ENCODE results near the gene SRF.
A peak's percentile ranks its signal among the peaks of the same experiment; 100 is the strongest.

The SRF gene

GRCh38 chr6:43171707-43172103 lies 636 bp downstream of the SRF start:
- Histone ChIP-seq H3K4me3 (IDR thresholded peaks at IDR 0.05; ENCODE audit: insufficient read depth, low read depth, low read length) (no peak overlapping the region), H4K20me1 (ENCODE audit: insufficient read depth) (peaks cover 6% of the 10 kb centered on the region; the same call in 1 of the 2 replicates), H3K27ac (peak overlapping the region; percentile 52), H3K27me3 (ENCODE audit: insufficient read depth, low read depth) (no peaks in the 10 kb centered on the region), H3K79me2 (ENCODE audit: insufficient read depth, low read depth) (peaks cover 27% of the 10 kb centered on the region; the same call in 1 of the 2 replicates), H3K9ac (peak overlapping the region; percentile 81), H2AFZ (ENCODE audit: low read depth) (peak overlapping the region; percentile 94; the same call in 1 of the 2 replicates), H3K36me3 (ENCODE audit: insufficient read depth) (no peaks in the 10 kb centered on the region), H3K4me2 (peak overlapping the region; percentile 84), H3K4me1 (ENCODE audit: low read depth, poor library complexity, severe bottlenecking) (peaks cover 34% of the 10 kb centered on the region)
- TF ChIP-seq CTCF (conservative IDR thresholded peaks at IDR 0.05; ENCODE audit: low read depth, low read length): no peak

GRCh38 chr6:43172104-43173007 lies 1.3 kb downstream of the SRF start:
- no peak for TF ChIP-seq CTCF (conservative IDR thresholded peaks at IDR 0.05; ENCODE audit: low read depth, low read length)
- Histone ChIP-seq H3K4me1 (ENCODE audit: low read depth, poor library complexity, severe bottlenecking) (peaks cover 34% of the 10 kb centered on the region), H3K27ac (peak overlapping the region; percentile 52; the same call in 1 of the 2 replicates), H3K79me2 (ENCODE audit: insufficient read depth, low read depth) (peaks cover 27% of the 10 kb centered on the region; the same call in 1 of the 2 replicates), H3K4me2 (peak overlapping the region; percentile 84), H2AFZ (ENCODE audit: low read depth) (peak overlapping the region; percentile 94; the same call in 1 of the 2 replicates), H3K9ac (peak overlapping the region; percentile 81), H3K4me3 (IDR thresholded peaks at IDR 0.05; ENCODE audit: insufficient read depth, low read depth, low read length) (no peak overlapping the region), H4K20me1 (ENCODE audit: insufficient read depth) (peaks cover 6% of the 10 kb centered on the region; the same call in 1 of the 2 replicates), H3K36me3 (ENCODE audit: insufficient read depth) (no peaks in the 10 kb centered on the region), H3K27me3 (ENCODE audit: insufficient read depth, low read depth) (no peaks in the 10 kb centered on the region)

DNA sequence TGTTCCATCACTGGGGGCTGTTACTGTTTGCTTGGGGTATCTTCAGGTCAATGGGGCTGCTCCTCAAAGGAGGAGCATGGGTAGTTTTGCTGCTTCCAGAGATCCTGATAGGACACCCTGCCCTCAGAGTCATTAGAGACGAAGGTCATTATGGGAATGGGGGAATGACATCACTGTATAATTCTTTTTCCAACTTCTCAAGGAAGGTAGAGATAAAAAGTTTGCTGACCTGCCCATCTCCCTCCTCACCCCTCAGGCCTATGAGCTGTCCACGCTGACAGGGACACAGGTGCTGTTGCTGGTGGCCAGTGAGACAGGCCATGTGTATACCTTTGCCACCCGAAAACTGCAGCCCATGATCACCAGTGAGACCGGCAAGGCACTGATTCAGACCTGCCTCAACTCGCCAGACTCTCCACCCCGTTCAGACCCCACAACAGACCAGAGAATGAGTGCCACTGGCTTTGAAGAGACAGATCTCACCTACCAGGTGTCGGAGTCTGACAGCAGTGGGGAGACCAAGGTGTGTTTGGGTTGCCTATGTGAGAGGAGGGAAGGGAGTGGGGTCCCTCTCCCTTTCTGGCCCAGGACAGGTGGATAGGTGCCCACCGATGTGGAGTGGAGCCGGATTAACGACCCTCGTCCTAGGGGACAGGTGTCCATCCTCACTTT lies 2.7 kb downstream of the SRF start:
- H3K4me2 ChIP-seq: peak overlapping the region; percentile 84
- no peaks in the 10 kb centered on the region for H3K27me3 ChIP-seq (ENCODE audit: insufficient read depth, low read depth)
- no peak for TF ChIP-seq CTCF (conservative IDR thresholded peaks at IDR 0.05; ENCODE audit: low read depth, low read length)
- H3K4me1 ChIP-seq (ENCODE audit: low read depth, poor library complexity, severe bottlenecking): peaks cover 34% of the 10 kb centered on the region
- no peak overlapping the region for H2AFZ ChIP-seq (ENCODE audit: low read depth)
- H3K36me3 ChIP-seq (ENCODE audit: insufficient read depth): no peaks in the 10 kb centered on the region
- H3K79me2 ChIP-seq (ENCODE audit: insufficient read depth, low read depth): peaks cover 27% of the 10 kb centered on the region; the same call in 1 of the 2 replicates
- no peak overlapping the region for H3K9ac ChIP-seq
- H3K4me3 ChIP-seq (IDR thresholded peaks at IDR 0.05; ENCODE audit: insufficient read depth, low read depth, low read length): no peak overlapping the region
- no peak overlapping the region; the same call in 1 of the 2 replicates for H3K27ac ChIP-seq
- H4K20me1 ChIP-seq (ENCODE audit: insufficient read depth): peaks cover 6% of the 10 kb centered on the region; the same call in 1 of the 2 replicates

- Histone ChIP-seq H4K20me1 (ENCODE audit: insufficient read depth) (peaks cover 6% of the 10 kb centered on the region; the same call in 1 of the 2 replicates), H3K79me2 (ENCODE audit: insufficient read depth, low read depth) (peaks cover 27% of the 10 kb centered on the region; the same call in 1 of the 2 replicates), H3K9ac (no peak overlapping the region), H3K4me2 (peak overlapping the region; percentile 84), H3K36me3 (ENCODE audit: insufficient read depth) (no peaks in the 10 kb centered on the region), H3K27me3 (ENCODE audit: insufficient read depth, low read depth) (no peaks in the 10 kb centered on the region), H2AFZ (ENCODE audit: low read depth) (peak overlapping the region; percentile 32; the same call in 1 of the 2 replicates), H3K4me1 (ENCODE audit: low read depth, poor library complexity, severe bottlenecking) (peaks cover 34% of the 10 kb centered on the region), H3K27ac (peak overlapping the region; percentile 54), H3K4me3 (IDR thresholded peaks at IDR 0.05; ENCODE audit: insufficient read depth, low read depth, low read length) (no peak overlapping the region)
- TF ChIP-seq CTCF (conservative IDR thresholded peaks at IDR 0.05; ENCODE audit: low read depth, low read length): no peak
Observed at GRCh38 chr6:43174263-43175112, 3.4 kb downstream of the SRF start.
